H9 (cell line): ENCODE measurements around the gene ANO10. TPM values are rescaled to one million over a fixed set of nuclear protein-coding genes. Genes with fewer than 3 reads are reported as not detected.

Source experiments
- DNase-seq: peaks from one replicate; pipeline ENCODE4 v3.0.0-alpha.2; 2017
- H2AFZ ChIP-seq: one replicate; pipeline ENCODE4 v1.6.1; 2013; ENCODE audit warnings: mild to moderate bottlenecking, low read length, control low read depth, moderate library complexity
- H2AK5ac ChIP-seq: 2 replicates; pipeline ENCODE4 v1.6.1; 2013; ENCODE audit warnings: low read length, control low read depth, mixed read lengths; ENCODE audit not compliant: insufficient read length
- H2BK120ac ChIP-seq: one replicate; pipeline ENCODE4 v1.6.1; 2013; ENCODE audit warnings: low read depth, mild to moderate bottlenecking, low read length, control low read depth, inconsistent platforms; ENCODE audit not compliant: poor library complexity, severe bottlenecking
- H2BK12ac ChIP-seq: 2 replicates; pipeline ENCODE4 v1.6.1; 2013; ENCODE audit warnings: low read length, control low read depth, mixed read lengths, low read depth; ENCODE audit not compliant: insufficient read length
- H2BK15ac ChIP-seq: 2 replicates; pipeline ENCODE4 v1.6.1; 2013; ENCODE audit warnings: low read depth, low read length, control low read depth
- H2BK20ac ChIP-seq: one replicate; pipeline ENCODE4 v1.6.1; 2013; ENCODE audit warnings: low read depth, mild to moderate bottlenecking, low read length, control low read depth, inconsistent platforms; ENCODE audit not compliant: poor library complexity, severe bottlenecking
- H2BK5ac ChIP-seq: 2 replicates; pipeline ENCODE4 v1.6.1; 2013; ENCODE audit warnings: low read length, control low read depth, mixed read lengths; ENCODE audit not compliant: insufficient read length
- H3K14ac ChIP-seq: 2 replicates; pipeline ENCODE4 v1.6.1; 2013; ENCODE audit warnings: low read length, control low read depth; ENCODE audit not compliant: insufficient read depth
- H3K18ac ChIP-seq: 2 replicates; pipeline ENCODE4 v1.6.1; 2013; ENCODE audit warnings: low read depth, mild to moderate bottlenecking, mixed read lengths, low read length, control low read depth; ENCODE audit not compliant: insufficient read length
- H3K23ac ChIP-seq: 2 replicates; pipeline ENCODE4 v1.6.1; 2013; ENCODE audit warnings: low read length, control low read depth, mixed read lengths, low read depth; ENCODE audit not compliant: insufficient read length
- H3K23me2 ChIP-seq: 2 replicates; pipeline ENCODE4 v1.6.1; 2013; ENCODE audit warnings: low read depth, mild to moderate bottlenecking, mixed read lengths, low read length, control low read depth; ENCODE audit not compliant: insufficient read length, poor library complexity, severe bottlenecking
- H3K27ac ChIP-seq: 2 replicates; pipeline ENCODE4 v1.5.1; 2013; ENCODE audit warnings: low read length, control low read depth, mixed read lengths, low read depth; ENCODE audit not compliant: insufficient read length
- H3K27me3 ChIP-seq: 2 replicates; pipeline ENCODE4 v1.6.1; 2013; ENCODE audit warnings: low read length, control low read depth, inconsistent platforms; ENCODE audit not compliant: insufficient read depth
- H3K4ac ChIP-seq: 2 replicates; pipeline ENCODE4 v1.6.1; 2013; ENCODE audit warnings: low read depth, mild to moderate bottlenecking, control low read depth, inconsistent platforms, low read length, moderate library complexity
- H3K4me1 ChIP-seq: 2 replicates; pipeline ENCODE4 v1.6.1; 2013; ENCODE audit warnings: low read length, control low read depth, inconsistent platforms; ENCODE audit not compliant: insufficient read depth
- H3K4me2 ChIP-seq: 2 replicates; pipeline ENCODE4 v1.6.1; 2013; ENCODE audit warnings: low read length, control low read depth, mixed read lengths; ENCODE audit not compliant: insufficient read length, insufficient read depth
- H3K56ac ChIP-seq: 2 replicates; pipeline ENCODE4 v1.6.1; 2013; ENCODE audit warnings: low read depth, mild to moderate bottlenecking, mixed read lengths, low read length, control low read depth; ENCODE audit not compliant: insufficient read length
- H3K79me1 ChIP-seq: 2 replicates; pipeline ENCODE4 v1.6.1; 2013; ENCODE audit warnings: low read depth, mild to moderate bottlenecking, moderate library complexity, low read length, control low read depth, inconsistent platforms; ENCODE audit not compliant: insufficient read depth, poor library complexity, severe bottlenecking
- H3K79me2 ChIP-seq: 2 replicates; pipeline ENCODE4 v1.6.1; 2013; ENCODE audit warnings: low read length, control low read depth, inconsistent platforms; ENCODE audit not compliant: insufficient read depth
- H3K9ac ChIP-seq: 2 replicates; pipeline ENCODE4 v1.6.1; 2013; ENCODE audit warnings: low read length, control low read depth, mixed read lengths; ENCODE audit not compliant: insufficient read length; ENCODE audit errors: extremely low read depth
- H3K9me3 ChIP-seq: one replicate; pipeline ENCODE4 v1.6.1; 2013; ENCODE audit warnings: low read depth, low read length, inconsistent platforms; ENCODE audit not compliant: control insufficient read depth
- H3T11ph ChIP-seq: one replicate; pipeline ENCODE4 v1.6.1; 2013; ENCODE audit warnings: mild to moderate bottlenecking, low read length, control low read depth, inconsistent platforms
- H4K20me1 ChIP-seq: one replicate; pipeline ENCODE4 v1.6.1; 2013; ENCODE audit not compliant: control insufficient read depth, insufficient read length, insufficient read depth
- H4K5ac ChIP-seq: 2 replicates; pipeline ENCODE4 v1.6.1; 2013; ENCODE audit warnings: low read depth, mild to moderate bottlenecking, mixed read lengths, low read length, control low read depth; ENCODE audit not compliant: insufficient read length
- H4K8ac ChIP-seq: replicated peaks from 2 replicates; pipeline ENCODE4 v1.6.1; 2013; ENCODE audit warnings: low read length, control low read depth, mixed read lengths, low read depth; ENCODE audit not compliant: insufficient read length
- H4K91ac ChIP-seq: 2 replicates; pipeline ENCODE4 v1.6.1; 2013; ENCODE audit warnings: low read depth, mild to moderate bottlenecking, moderate library complexity, mixed read lengths, low read length, control low read depth; ENCODE audit not compliant: insufficient read length
- H3K27ac Mint-ChIP-seq, 3 experiments: 2 replicates in 2 of 3; 3 replicates in 1 of 3; pipeline ENCODE4 v1.8.0; 2020 to 2021; ENCODE audit warnings: mixed read lengths in 3 of 3, mild to moderate bottlenecking in 1 of 3, moderate library complexity in 1 of 3
- H3K27me3 Mint-ChIP-seq: 2 replicates; pipeline ENCODE4 v1.8.0; 2021; ENCODE audit warnings: low read depth, mild to moderate bottlenecking, moderate library complexity, mixed read lengths
- H3K36me3 Mint-ChIP-seq, 3 experiments: 2 replicates in 2 of 3; 3 replicates in 1 of 3; pipeline ENCODE4 v1.8.0; 2020 to 2021; ENCODE audit warnings: low read depth in 3 of 3, mixed read lengths in 3 of 3; ENCODE audit not compliant: insufficient read depth in 1 of 3
- H3K4me1 Mint-ChIP-seq, 2 experiments: 2 replicates each; pipeline ENCODE4 v1.8.0; 2020; ENCODE audit warnings: mixed read lengths in 2 of 2
- H3K4me3 Mint-ChIP-seq, 2 experiments: 2 replicates in 1 of 2; 3 replicates in 1 of 2; pipeline ENCODE4 v1.8.0; 2020 to 2021; ENCODE audit warnings: mild to moderate bottlenecking in 2 of 2, mixed read lengths in 2 of 2, moderate library complexity in 1 of 2
- H3K9me3 Mint-ChIP-seq, 2 experiments: 2 replicates in 1 of 2; 3 replicates in 1 of 2; pipeline ENCODE4 v1.8.0; 2020; ENCODE audit warnings: mild to moderate bottlenecking in 2 of 2, mixed read lengths in 2 of 2, moderate library complexity in 1 of 2
- CTCF ChIP-seq: fragments of 200-600 bp; sonication (generic); conservative IDR thresholded peaks from 3 replicates; pipeline ENCODE4 v1.8.0; 2021; ENCODE audit warnings: antibody characterized with exemption, mild to moderate bottlenecking
- WGBS: extraction: QIAGEN DNeasy Blood & Tissue Kit; methylation state at CpG from one replicate; pipeline ENCODE4 v1.1.7; 2013; ENCODE audit warnings: missing lambda C conversion rate, low lambda C conversion rate, mixed read lengths; ENCODE audit not compliant: insufficient read length; ENCODE audit errors: extremely low coverage; 5-methylcytosine and 5-hydroxymethylcytosine counted together
- total RNA-seq: library from RNA; stranded (reverse); gene quantifications from 2 replicates; pipeline ENCODE4 v1.2.1, GENCODE V29; 2021

Gene ANO10
- total RNA-seq, 1 experiment from 2014 or later, result 38.7 TPM

GRCh38 chr3:43615133-43615532 is 6.7 kb downstream of the ANO10 start:
- no peak overlapping the region for H3K4me2 ChIP-seq
- H3K4me3 Mint-ChIP-seq, result no peak overlapping the region
- H3K27ac ChIP-seq, result no peak overlapping the region
- H2BK15ac ChIP-seq, result no peak overlapping the region
- no peaks in the 10 kb centered on the region for H3K9me3 Mint-ChIP-seq
- H3K4ac ChIP-seq, result no peak overlapping the region
- TF ChIP-seq CTCF, result no peak
- no peaks in the 10 kb centered on the region for H3K23me2 ChIP-seq
- no peak overlapping the region for H3K18ac ChIP-seq
- H2BK120ac ChIP-seq, result no peak overlapping the region
- no peak overlapping the region for H4K8ac ChIP-seq
- H3K27me3 Mint-ChIP-seq, result no peaks in the 10 kb centered on the region
- H2BK12ac ChIP-seq, result no peak overlapping the region
- no peaks in the 10 kb centered on the region for H4K20me1 ChIP-seq
- no peak overlapping the region for H3K14ac ChIP-seq
- H3K79me1 ChIP-seq, result no peaks in the 10 kb centered on the region
- no peak overlapping the region for H3K9ac ChIP-seq
- no peaks in the 10 kb centered on the region for H3K4me1 ChIP-seq
- no peak for DNase-seq
- H3K56ac ChIP-seq, result no peak overlapping the region
- no peak overlapping the region for H4K5ac ChIP-seq
- no peak overlapping the region for H4K91ac ChIP-seq
- H3K27me3 ChIP-seq, result no peaks in the 10 kb centered on the region
- no peak overlapping the region for H2BK20ac ChIP-seq
- no peak overlapping the region for H3T11ph ChIP-seq
- no peaks in the 10 kb centered on the region for H3K9me3 ChIP-seq
- H3K4me1 Mint-ChIP-seq, result peaks cover 12 to 19% of the 10 kb centered on the region in 2 experiments
- H3K27ac Mint-ChIP-seq, result no peak overlapping the region
- peaks cover 5% of the 10 kb centered on the region; the same call in 1 of the 2 replicates for H3K79me2 ChIP-seq
- no CpG with 5 or more reads among the region's 1 CpG for WGBS
- H2AK5ac ChIP-seq, result no peak overlapping the region
- peaks cover 0 to 4% (median 2%) of the 10 kb centered on the region in 3 experiments; a peak in 1 of 7 replicates for H3K36me3 Mint-ChIP-seq
- no peak overlapping the region for H2BK5ac ChIP-seq
- no peak overlapping the region for H2AFZ ChIP-seq
- H3K23ac ChIP-seq, result no peak overlapping the region
